Trophoblast cell (in vitro differentiated cells and primary cell): ENCODE measurements around the gene CLIP2.

Experiments
- DNase-seq, 2 donors: peaks; one replicate each; pipeline ENCODE4 v3.0.0-alpha.2; 2016
- H2AFZ ChIP-seq: 2 replicates; pipeline ENCODE4 v1.6.1; 2013; ENCODE audit warnings: low read length, moderate library complexity, mild to moderate bottlenecking; ENCODE audit not compliant: insufficient read depth, poor library complexity
- H2AK5ac ChIP-seq: 2 replicates; pipeline ENCODE4 v1.6.1; 2013; ENCODE audit warnings: mild to moderate bottlenecking, low read length
- H2BK120ac ChIP-seq: 2 replicates; pipeline ENCODE4 v1.6.1; 2013; ENCODE audit warnings: low read length, mild to moderate bottlenecking, moderate library complexity; ENCODE audit not compliant: insufficient read depth, poor library complexity
- H2BK12ac ChIP-seq: 2 replicates; pipeline ENCODE4 v1.6.1; 2013; ENCODE audit warnings: mild to moderate bottlenecking, low read length, moderate library complexity
- H2BK5ac ChIP-seq: 2 replicates; pipeline ENCODE4 v1.6.1; 2013; ENCODE audit warnings: low read length, low read depth, moderate library complexity, mild to moderate bottlenecking; ENCODE audit not compliant: poor library complexity
- H3K14ac ChIP-seq: 2 replicates; pipeline ENCODE4 v1.6.1; 2013; ENCODE audit warnings: mild to moderate bottlenecking, low read length
- H3K18ac ChIP-seq: 2 replicates; pipeline ENCODE4 v1.6.1; 2013; ENCODE audit warnings: mild to moderate bottlenecking, low read length
- H3K23ac ChIP-seq: 2 replicates; pipeline ENCODE4 v1.6.1; 2013; ENCODE audit warnings: low read length
- H3K27ac ChIP-seq: 2 replicates; pipeline ENCODE4 v1.5.1; 2013; ENCODE audit warnings: low read depth, mild to moderate bottlenecking, inconsistent platforms, low read length, moderate library complexity
- H3K27me3 ChIP-seq: 2 replicates; pipeline ENCODE4 v1.6.1; 2013; ENCODE audit warnings: inconsistent platforms, mild to moderate bottlenecking, low read length, moderate library complexity; ENCODE audit not compliant: insufficient read depth
- H3K36me3 ChIP-seq, 2 experiments: 1 replicate in 1 of 2; 2 replicates in 1 of 2; pipeline ENCODE4 v1.6.1; 2013; ENCODE audit warnings: low read length in 2 of 2, mild to moderate bottlenecking in 2 of 2, moderate library complexity in 1 of 2; ENCODE audit not compliant: insufficient read depth in 2 of 2, control insufficient read depth in 1 of 2
- H3K4ac ChIP-seq: 2 replicates; pipeline ENCODE4 v1.6.1; 2013; ENCODE audit warnings: low read depth, mild to moderate bottlenecking, low read length, moderate library complexity
- H3K4me1 ChIP-seq, 2 experiments: 1 replicate in 1 of 2; 2 replicates in 1 of 2; pipeline ENCODE4 v1.6.1; 2013; ENCODE audit warnings: low read length in 2 of 2, mild to moderate bottlenecking in 2 of 2, moderate library complexity in 1 of 2; ENCODE audit not compliant: insufficient read depth in 2 of 2, control insufficient read depth in 1 of 2
- H3K4me2 ChIP-seq: 2 replicates; pipeline ENCODE4 v1.6.1; 2013; ENCODE audit warnings: inconsistent platforms, mild to moderate bottlenecking, low read length, moderate library complexity
- H3K4me3 ChIP-seq: 2 replicates; pipeline ENCODE4 v1.5.1; 2013; ENCODE audit warnings: mild to moderate bottlenecking, low read depth, low read length, inconsistent platforms
- H3K79me1 ChIP-seq: one replicate; pipeline ENCODE4 v1.6.1; 2013; ENCODE audit warnings: low read length
- H3K79me2 ChIP-seq: 2 replicates; pipeline ENCODE4 v1.6.1; 2013; ENCODE audit warnings: low read length, mild to moderate bottlenecking; ENCODE audit not compliant: control insufficient read depth, insufficient read depth, poor library complexity
- H3K9ac ChIP-seq: 2 replicates; pipeline ENCODE4 v1.6.1; 2013; ENCODE audit warnings: mild to moderate bottlenecking, low read length
- H3K9me3 ChIP-seq: 2 replicates; pipeline ENCODE4 v1.6.1; 2013; ENCODE audit warnings: low read depth, mild to moderate bottlenecking, control low read depth, inconsistent platforms, low read length; ENCODE audit not compliant: insufficient read depth
- H4K12ac ChIP-seq: 2 replicates; pipeline ENCODE4 v1.6.1; 2013; ENCODE audit warnings: low read depth, mild to moderate bottlenecking, low read length, moderate library complexity
- H4K8ac ChIP-seq: 2 replicates; pipeline ENCODE4 v1.6.1; 2013; ENCODE audit warnings: low read depth, mild to moderate bottlenecking, low read length, moderate library complexity
- H4K91ac ChIP-seq: one replicate; pipeline ENCODE4 v1.6.1; 2013; ENCODE audit warnings: low read depth, mild to moderate bottlenecking, low read length, moderate library complexity
- WGBS: extraction: QIAGEN DNeasy Blood & Tissue Kit; methylation state at CpG from one replicate; pipeline ENCODE4 v1.1.7; 2013; ENCODE audit warnings: missing lambda C conversion rate; ENCODE audit not compliant: insufficient read length, insufficient coverage; ENCODE audit errors: extremely low coverage; 5-methylcytosine and 5-hydroxymethylcytosine counted together

Gene CLIP2

DNA sequence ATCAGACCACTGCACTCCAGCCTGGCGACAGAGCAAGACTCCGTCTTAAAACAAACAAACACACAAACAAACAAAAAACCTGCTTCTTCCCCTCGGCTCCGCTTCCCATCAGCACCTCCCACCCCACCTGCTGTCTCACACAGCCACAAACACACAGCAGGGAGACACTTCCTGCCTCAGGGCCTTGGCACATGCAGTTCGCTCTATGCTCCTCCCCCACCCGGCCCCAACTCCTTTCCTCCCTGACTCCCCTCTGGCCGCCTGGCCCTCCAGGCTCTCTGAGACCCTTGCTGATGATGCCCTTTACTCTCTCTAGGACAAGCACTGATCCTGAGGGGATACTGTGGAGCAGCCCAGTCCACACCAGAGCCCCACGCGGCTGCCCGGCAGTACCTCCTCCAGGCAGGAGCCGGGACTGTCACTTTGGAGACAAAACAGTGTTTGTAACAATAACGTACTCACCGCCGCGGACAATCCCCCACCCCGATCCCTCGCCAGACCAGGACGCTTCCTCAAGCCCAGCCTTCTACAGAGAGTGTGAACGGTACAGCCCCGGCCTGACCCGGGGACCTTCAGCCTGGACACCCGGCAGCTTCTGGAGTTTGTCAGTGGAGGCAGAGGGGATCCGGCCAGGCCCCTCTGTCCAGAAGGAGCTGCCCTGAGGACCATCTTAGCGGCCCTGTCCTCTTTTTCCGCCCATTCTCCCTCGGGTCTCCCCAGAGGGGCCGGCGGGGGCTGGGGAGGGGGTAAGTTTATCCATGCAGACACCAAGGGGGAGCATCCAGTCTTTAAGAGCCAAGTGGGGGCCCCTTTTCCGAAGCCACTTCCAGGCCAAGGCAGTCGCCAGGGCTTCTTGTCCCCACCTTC, 114.5 kb downstream of the CLIP2 start:
- Histone ChIP-seq H2BK12ac (no peak overlapping the region), H3K14ac (no peak overlapping the region), H2BK120ac (no peak overlapping the region), H3K4me2 (no peak overlapping the region), H2AFZ (no peak overlapping the region), H3K4me3 (no peak overlapping the region), H3K23ac (no peak overlapping the region), H4K12ac (no peak overlapping the region), H3K79me2 (no peaks in the 10 kb centered on the region), H3K79me1 (no peaks in the 10 kb centered on the region), H3K18ac (no peak overlapping the region), H2AK5ac (no peak overlapping the region), H3K4ac (no peak overlapping the region), H3K9ac (no peak overlapping the region), H3K36me3 (peaks cover 0 to 3% of the 10 kb centered on the region in 2 experiments), H3K9me3 (peaks cover 5% of the 10 kb centered on the region), H3K4me1 (no peaks in the 10 kb centered on the region), H2BK5ac (no peak overlapping the region), H3K27ac (no peak overlapping the region), H3K27me3 (no peaks in the 10 kb centered on the region), H4K8ac (no peak overlapping the region), H4K91ac (no peak overlapping the region)
- no peak for DNase-seq
- no CpG with 5 or more reads among the region's 30 CpGs for WGBS

DNA sequence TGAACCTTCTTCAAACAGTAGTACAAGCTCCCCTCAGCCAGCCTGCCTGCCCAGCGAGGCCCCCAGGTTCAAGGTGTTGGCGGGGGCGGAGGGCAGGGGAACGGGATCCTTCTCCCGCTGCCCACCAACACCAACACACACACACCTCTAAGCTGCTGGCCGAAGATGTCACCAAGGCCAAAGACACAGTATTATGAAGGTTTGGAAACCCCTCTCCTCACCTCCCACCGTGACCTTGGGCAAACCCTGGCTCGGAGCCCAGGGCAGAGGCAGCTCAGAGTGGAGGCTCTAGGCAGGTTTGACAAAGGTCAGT, 115.1 kb downstream of the CLIP2 start:
- H3K14ac ChIP-seq: no peak overlapping the region
- DNase-seq: no peak
- no peak overlapping the region for H2BK120ac ChIP-seq
- H2BK12ac ChIP-seq: no peak overlapping the region
- H3K23ac ChIP-seq: no peak overlapping the region
- no peak overlapping the region for H2AK5ac ChIP-seq
- H2BK5ac ChIP-seq: no peak overlapping the region
- no peaks in the 10 kb centered on the region for H3K79me1 ChIP-seq
- peaks cover 5% of the 10 kb centered on the region for H3K9me3 ChIP-seq
- no peaks in the 10 kb centered on the region for H3K79me2 ChIP-seq
- no peak overlapping the region for H3K4ac ChIP-seq
- no peaks in the 10 kb centered on the region for H3K4me1 ChIP-seq
- no peak overlapping the region for H3K18ac ChIP-seq
- peaks cover 0 to 3% of the 10 kb centered on the region in 2 experiments for H3K36me3 ChIP-seq
- no CpG with 5 or more reads among the region's 8 CpGs for WGBS
- H3K27ac ChIP-seq: no peak overlapping the region
- H4K91ac ChIP-seq: no peak overlapping the region
- H3K4me3 ChIP-seq: no peak overlapping the region
- H3K9ac ChIP-seq: no peak overlapping the region
- H3K4me2 ChIP-seq: no peak overlapping the region
- H2AFZ ChIP-seq: no peak overlapping the region
- H4K8ac ChIP-seq: no peak overlapping the region
- H4K12ac ChIP-seq: no peak overlapping the region
- H3K27me3 ChIP-seq: no peaks in the 10 kb centered on the region

DNA sequence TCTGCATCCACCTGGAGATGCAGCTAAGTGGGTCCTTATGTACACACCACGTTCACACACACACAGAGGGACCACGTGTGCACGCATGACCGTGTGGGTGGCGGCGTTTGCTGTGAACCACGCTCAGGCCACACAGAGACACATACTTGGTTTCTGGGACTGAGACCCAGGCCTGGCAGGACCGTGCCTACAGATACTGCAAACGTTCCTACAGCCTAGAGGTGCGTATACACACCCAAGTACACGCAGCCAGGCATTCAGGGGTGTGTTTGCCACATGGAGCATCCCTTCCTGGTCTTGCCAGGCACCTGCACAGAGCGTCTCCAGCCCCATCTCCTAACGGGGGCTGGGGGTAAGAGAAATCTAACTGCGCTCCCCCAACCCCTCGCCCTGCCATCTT, 115.5 kb downstream of the CLIP2 start:
- no peak overlapping the region for H3K18ac ChIP-seq
- H4K91ac ChIP-seq: no peak overlapping the region
- H3K27ac ChIP-seq: no peak overlapping the region
- DNase-seq: no peak
- H2BK12ac ChIP-seq: no peak overlapping the region
- H3K23ac ChIP-seq: no peak overlapping the region
- no peaks in the 10 kb centered on the region for H3K4me1 ChIP-seq
- no peaks in the 10 kb centered on the region for H3K27me3 ChIP-seq
- no peaks in the 10 kb centered on the region for H3K79me1 ChIP-seq
- no peak overlapping the region for H3K4me3 ChIP-seq
- H3K9ac ChIP-seq: no peak overlapping the region
- peaks cover 0 to 3% of the 10 kb centered on the region in 2 experiments for H3K36me3 ChIP-seq
- H3K4ac ChIP-seq: no peak overlapping the region
- H4K8ac ChIP-seq: no peak overlapping the region
- H2BK120ac ChIP-seq: no peak overlapping the region
- H3K9me3 ChIP-seq: peaks cover 5% of the 10 kb centered on the region
- H3K79me2 ChIP-seq: no peaks in the 10 kb centered on the region
- no peak overlapping the region for H3K14ac ChIP-seq
- no peak overlapping the region for H2BK5ac ChIP-seq
- no peak overlapping the region for H3K4me2 ChIP-seq
- H4K12ac ChIP-seq: no peak overlapping the region
- H2AFZ ChIP-seq: no peak overlapping the region
- WGBS: no CpG with 5 or more reads among the region's 15 CpGs
- no peak overlapping the region for H2AK5ac ChIP-seq

DNA sequence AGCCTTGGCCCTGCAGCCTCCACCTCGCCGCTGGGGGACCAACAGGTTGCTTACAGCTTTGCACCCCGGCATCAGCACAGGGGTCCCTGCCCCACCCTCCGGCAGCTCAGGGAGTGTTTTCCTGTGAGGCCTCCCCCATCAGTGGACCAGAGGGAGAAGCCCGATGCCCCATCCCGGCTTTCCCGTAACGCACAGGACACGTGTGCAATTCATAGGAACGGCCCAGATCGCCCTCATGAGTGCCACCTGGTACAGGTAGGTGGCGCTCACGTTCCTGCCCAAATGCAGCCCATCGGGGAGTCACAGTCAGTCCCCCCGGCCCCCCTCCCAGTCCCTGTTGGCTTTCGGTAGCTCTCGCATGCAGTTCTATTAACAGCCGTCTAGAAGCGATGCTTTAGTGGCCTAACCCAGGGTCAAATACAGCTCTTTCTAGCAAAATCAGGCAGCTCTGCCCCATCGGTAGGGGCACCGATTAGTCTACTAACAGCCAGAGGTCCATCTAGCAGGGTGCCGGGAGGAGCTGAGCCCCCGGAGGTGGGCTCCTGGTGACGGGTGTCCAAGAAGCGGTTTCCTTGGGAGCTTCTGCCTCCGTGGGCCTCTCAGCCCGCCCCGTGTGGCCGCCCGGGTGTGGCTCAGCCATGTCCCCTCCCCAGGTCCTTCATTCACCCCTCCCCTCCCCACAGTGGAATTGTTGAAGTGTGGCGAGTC, 116.1 kb downstream of the CLIP2 start:
- Histone ChIP-seq H2BK5ac (no peak overlapping the region), H3K27me3 (no peaks in the 10 kb centered on the region), H2AK5ac (no peak overlapping the region), H3K23ac (no peak overlapping the region), H4K12ac (no peak overlapping the region), H3K9me3 (peaks cover 5% of the 10 kb centered on the region), H4K91ac (no peak overlapping the region), H3K18ac (no peak overlapping the region), H2BK120ac (no peak overlapping the region), H3K4me3 (no peak overlapping the region), H3K4me2 (no peak overlapping the region), H3K79me2 (no peaks in the 10 kb centered on the region), H3K36me3 (peaks cover 0 to 3% of the 10 kb centered on the region in 2 experiments), H3K79me1 (no peaks in the 10 kb centered on the region), H3K9ac (no peak overlapping the region), H3K4ac (no peak overlapping the region), H3K27ac (no peak overlapping the region), H3K4me1 (no peaks in the 10 kb centered on the region), H2AFZ (no peak overlapping the region), H3K14ac (no peak overlapping the region), H2BK12ac (no peak overlapping the region), H4K8ac (no peak overlapping the region)
- no CpG with 5 or more reads among the region's 31 CpGs for WGBS
- DNase-seq: no peak
